A673 (cell line): Measurements from ENCODE around the gene C9orf85. TPM values are rescaled to one million over a fixed set of nuclear protein-coding genes. Genes with fewer than 3 reads are reported as not detected.

Experiments
- BruUV-seq: library from RNA; stranded (reverse); fragments of 400-500 nt; replicated peaks from 2 replicates; lab custom pipeline; 2021; lab: Mats Ljungman, UMichigan
- CTCF ChIA-PET: fragments of 300-600 bp; sonication (Branson Sonifier 250); formaldehyde crosslinking; loops from one replicate; lab custom pipeline; 2022; ENCODE audit warnings: antibody characterized with exemption; lab: Charles Lee
- POLR2A ChIA-PET: fragments of 300-600 bp; sonication (Branson Sonifier 250); formaldehyde crosslinking; loops from one replicate; lab custom pipeline; 2022; ENCODE audit warnings: antibody characterized with exemption; ENCODE audit not compliant: low non-redundant PET; lab: Charles Lee
- DNase-seq: peaks from one replicate; pipeline ENCODE4 v3.0.0-alpha.2; 2015; ENCODE audit warnings: low spot score
- H3K27ac ChIP-seq: fragments of 200-600 bp; sonication (generic); 2 replicates; pipeline ENCODE4 v1.5.1; 2016; ENCODE audit warnings: mixed run types, low read depth, mild to moderate bottlenecking, mixed read lengths, antibody characterized with exemption, low read length; ENCODE audit not compliant: poor library complexity, severe bottlenecking
- H3K27me3 ChIP-seq: fragments of 200-600 bp; sonication (generic); replicated peaks from 2 replicates; pipeline ENCODE4 v1.6.1; 2017; ENCODE audit warnings: mixed run types, low read depth, mild to moderate bottlenecking, mixed read lengths, antibody characterized with exemption, low read length; ENCODE audit not compliant: insufficient read depth, poor library complexity
- H3K36me3 ChIP-seq: fragments of 200-600 bp; sonication (generic); 2 replicates; pipeline ENCODE4 v1.6.1; 2016; ENCODE audit warnings: mixed run types, mild to moderate bottlenecking, mixed read lengths, antibody characterized with exemption, low read length; ENCODE audit not compliant: insufficient read depth, poor library complexity, severe bottlenecking
- H3K4me1 ChIP-seq: fragments of 200-600 bp; sonication (generic); 2 replicates; pipeline ENCODE4 v1.6.1; 2017; ENCODE audit warnings: mixed run types, mild to moderate bottlenecking, mixed read lengths, antibody characterized with exemption, low read length; ENCODE audit not compliant: insufficient read depth, poor library complexity, severe bottlenecking
- H3K4me3 ChIP-seq: fragments of 200-600 bp; sonication (generic); 2 replicates; pipeline ENCODE4 v1.5.1; 2016; ENCODE audit warnings: low read depth, mixed run types, mild to moderate bottlenecking, mixed read lengths, low read length; ENCODE audit not compliant: poor library complexity, severe bottlenecking
- H3K9me3 ChIP-seq: fragments of 200-600 bp; sonication (generic); 2 replicates; pipeline ENCODE4 v1.6.1; 2016; ENCODE audit warnings: mixed run types, low read depth, mild to moderate bottlenecking, mixed read lengths, antibody characterized with exemption, low read length; ENCODE audit not compliant: poor library complexity, severe bottlenecking
- EZH2 ChIP-seq: fragments of 200-600 bp; sonication (generic); IDR thresholded peaks from 2 replicates; pipeline ENCODE4 v1.6.1; 2017; ENCODE audit warnings: borderline replicate concordance, low read depth, mild to moderate bottlenecking, mixed read lengths, antibody characterized with exemption, low read length; ENCODE audit not compliant: poor library complexity, severe bottlenecking
- intact Hi-C: fragments of 100-400 bp; cut with micrococcal nuclease; formaldehyde crosslinking; loops from one replicate; pipeline ENCODE4 v1.10.0; 2022; ENCODE audit not compliant: unreplicated experiment
- total RNA-seq: library from RNA; stranded (reverse); gene quantifications from 2 replicates; pipeline ENCODE4 v1.2.3, GENCODE V29; 2021
- TF ChIP-seq, protein P1 (sequence below): fragments of 300-800, 200-600 bp; sonication (generic); conservative IDR thresholded peaks from 2 replicates; pipeline ENCODE4 v1.5.1; 2017; ENCODE audit warnings: low read depth, mild to moderate bottlenecking, antibody characterized with exemption, low read length, moderate library complexity, mixed read lengths

The C9orf85 gene
- total RNA-seq, 1 experiment from 2014 or later, result 9.4 TPM

DNA sequence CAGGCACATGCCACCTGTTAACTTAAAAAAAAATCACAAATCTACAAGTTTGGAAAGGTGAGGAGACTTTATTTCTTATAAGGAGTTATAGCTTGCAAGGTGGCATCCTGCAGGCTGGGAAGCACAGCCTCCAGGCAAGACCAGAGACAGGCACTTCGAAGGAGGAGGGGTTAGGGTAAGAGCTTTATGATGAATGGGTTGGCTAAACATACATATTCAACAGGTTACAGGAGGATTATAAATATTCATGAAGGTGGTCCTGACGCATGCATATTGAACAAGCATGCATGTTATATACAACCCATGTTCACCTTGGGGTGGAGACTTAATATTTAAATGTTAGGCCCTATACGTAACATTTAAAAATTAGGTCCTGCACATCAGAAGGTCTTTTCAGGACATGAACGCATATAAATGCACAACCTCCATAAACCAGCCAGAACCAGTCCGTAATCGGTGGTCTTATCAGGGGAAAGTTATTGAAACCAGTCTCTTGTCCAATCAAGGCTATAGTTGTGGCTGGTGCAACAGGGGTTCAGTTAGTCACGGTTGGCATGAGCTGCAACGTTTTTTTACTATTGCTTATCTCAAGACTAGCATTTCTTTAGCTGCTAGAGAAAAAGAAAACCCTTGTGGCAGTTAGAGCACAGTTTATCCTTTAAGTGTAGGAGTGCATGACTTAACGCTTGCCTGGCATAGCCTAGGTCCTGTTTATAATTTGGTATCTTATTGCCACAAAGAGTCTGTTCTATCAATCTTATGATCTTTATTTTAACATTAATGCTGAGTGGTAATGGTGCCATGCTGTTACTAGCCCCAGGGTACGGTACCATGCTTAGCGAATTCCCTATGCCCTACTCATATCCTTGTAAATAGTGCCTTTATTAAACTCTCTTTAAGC is 76.3 kb downstream of the C9orf85 start:
- no TSS peak for BruUV-seq
- peak; percentile 26 for DNase-seq
- Histone ChIP-seq H3K27ac (no peak overlapping the region), H3K4me1 (no peaks in the 10 kb centered on the region), H3K4me3 (no peak overlapping the region), H3K36me3 (no peaks in the 10 kb centered on the region), H3K9me3 (no peaks in the 10 kb centered on the region), H3K27me3 (no peaks in the 10 kb centered on the region)
- ChIA-PET CTCF (no interaction called here), POLR2A (no interaction called here)
- intact Hi-C loops, result no loop called here
- no peak for TF ChIP-seq EZH2
- TF ChIP-seq, protein P1, sequence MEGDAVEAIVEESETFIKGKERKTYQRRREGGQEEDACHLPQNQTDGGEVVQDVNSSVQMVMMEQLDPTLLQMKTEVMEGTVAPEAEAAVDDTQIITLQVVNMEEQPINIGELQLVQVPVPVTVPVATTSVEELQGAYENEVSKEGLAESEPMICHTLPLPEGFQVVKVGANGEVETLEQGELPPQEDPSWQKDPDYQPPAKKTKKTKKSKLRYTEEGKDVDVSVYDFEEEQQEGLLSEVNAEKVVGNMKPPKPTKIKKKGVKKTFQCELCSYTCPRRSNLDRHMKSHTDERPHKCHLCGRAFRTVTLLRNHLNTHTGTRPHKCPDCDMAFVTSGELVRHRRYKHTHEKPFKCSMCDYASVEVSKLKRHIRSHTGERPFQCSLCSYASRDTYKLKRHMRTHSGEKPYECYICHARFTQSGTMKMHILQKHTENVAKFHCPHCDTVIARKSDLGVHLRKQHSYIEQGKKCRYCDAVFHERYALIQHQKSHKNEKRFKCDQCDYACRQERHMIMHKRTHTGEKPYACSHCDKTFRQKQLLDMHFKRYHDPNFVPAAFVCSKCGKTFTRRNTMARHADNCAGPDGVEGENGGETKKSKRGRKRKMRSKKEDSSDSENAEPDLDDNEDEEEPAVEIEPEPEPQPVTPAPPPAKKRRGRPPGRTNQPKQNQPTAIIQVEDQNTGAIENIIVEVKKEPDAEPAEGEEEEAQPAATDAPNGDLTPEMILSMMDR, result no peak

GRCh38 chr9:71990466-71990865 is 79.0 kb downstream of the C9orf85 start:
- Histone ChIP-seq H3K27ac (no peak overlapping the region), H3K9me3 (no peaks in the 10 kb centered on the region), H3K4me3 (no peak overlapping the region), H3K4me1 (no peaks in the 10 kb centered on the region), H3K27me3 (no peaks in the 10 kb centered on the region), H3K36me3 (no peaks in the 10 kb centered on the region)
- no peak for DNase-seq
- no peak for TF ChIP-seq EZH2
- TF ChIP-seq, protein P1, result no peak
- ChIA-PET POLR2A (no interaction called here), CTCF (no interaction called here)
- BruUV-seq, result no TSS peak
- intact Hi-C loops, result no loop called here

DNA sequence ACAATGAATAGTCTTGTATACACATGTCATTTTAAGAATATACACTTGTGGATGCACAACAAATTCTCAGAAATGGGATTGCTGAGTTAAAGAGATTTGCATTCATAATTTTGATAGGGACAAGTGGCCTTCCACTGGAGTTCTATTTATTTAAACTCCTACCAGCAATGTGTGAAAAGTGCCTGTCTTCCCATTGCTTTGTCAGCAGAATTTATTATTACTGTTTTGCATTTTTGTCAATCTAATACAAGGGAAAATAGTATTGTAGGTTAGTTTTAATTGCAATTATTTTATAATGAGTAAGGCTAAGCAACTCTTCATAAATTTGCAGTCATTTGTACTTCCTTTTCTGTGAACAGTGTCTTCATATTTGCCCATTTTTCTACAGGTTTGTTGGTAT is 94.0 kb downstream of the C9orf85 start:
- no TSS peak for BruUV-seq
- Histone ChIP-seq H3K36me3 (no peaks in the 10 kb centered on the region), H3K9me3 (no peaks in the 10 kb centered on the region), H3K4me3 (no peak overlapping the region), H3K27me3 (no peaks in the 10 kb centered on the region), H3K27ac (no peak overlapping the region), H3K4me1 (no peaks in the 10 kb centered on the region)
- no peak for DNase-seq
- TF ChIP-seq, protein P1, result no peak
- no peak for TF ChIP-seq EZH2
- ChIA-PET POLR2A (no interaction called here), CTCF (no interaction called here)
- intact Hi-C loops, result no loop called here
